HepG2 (cell line): Measurements from ENCODE around the gene MAFB. TPM values are rescaled to one million over a fixed set of nuclear protein-coding genes. Genes with fewer than 3 reads are reported as not detected.
A peak's percentile ranks its signal among the peaks of the same experiment; 100 is the strongest.

Experiments
- AHR ChIP-seq: IDR thresholded peaks from 2 replicates; pipeline ENCODE4 v1.6.1; 2018; ENCODE audit warnings: missing genetic modification reagents, missing compliant biosample characterization
- AKAP8 ChIP-seq: sonication (generic); formaldehyde crosslinking; IDR thresholded peaks from 2 replicates; pipeline ENCODE4 v1.5.1; 2020; ENCODE audit warnings: mild to moderate bottlenecking, missing genetic modification reagents
- CEBPB ChIP-seq: IDR thresholded peaks from 2 replicates; pipeline ENCODE4 v1.6.1; 2011; ENCODE audit warnings: low read depth, low read length, improper control_type of control experiment, borderline replicate concordance
- CHD4 ChIP-seq: fragments of 200-600 bp; sonication (generic); IDR thresholded peaks from 2 replicates; pipeline ENCODE4 v1.7.0; 2017; ENCODE audit warnings: mild to moderate bottlenecking, low read length, borderline replicate concordance
- KAT8 ChIP-seq: IDR thresholded peaks from 2 replicates; pipeline ENCODE4 v1.6.1; 2016; ENCODE audit warnings: missing genetic modification reagents, missing compliant biosample characterization
- RNF2 ChIP-seq: fragments of 450-650 bp; conservative IDR thresholded peaks from 2 replicates; pipeline ENCODE4 v1.6.1; 2016; ENCODE audit warnings: low read depth
- ZBTB3 ChIP-seq: sonication (generic); formaldehyde crosslinking; IDR thresholded peaks from 2 replicates; pipeline ENCODE4 v1.4.0; 2020; ENCODE audit warnings: low read depth, mild to moderate bottlenecking, moderate library complexity, missing genetic modification reagents, borderline replicate concordance
- ZNF264 ChIP-seq: sonication (generic); formaldehyde crosslinking; IDR thresholded peaks from 2 replicates; pipeline ENCODE4 v1.4.0; 2020; ENCODE audit warnings: missing genetic modification reagents
- polyA plus RNA-seq, 8 experiments: library from polyadenylated mRNA; depleted of rRNA in 3 of 8; stranded (reverse) in 7 of 8; unstranded in 1 of 8; fragments of >200 nt; fragmentation: Illumina TruSeq in 4 of 8; extraction: Trizol in 4 of 8; gene quantifications; 2 replicates each; pipeline versions ENCODE4 v1.2.1 to v1.2.3, GENCODE V29; 2011 to 2016; ENCODE audit warnings: low read depth in 4 of 8, missing spikeins in 1 of 8, mixed read lengths in 1 of 8; ENCODE audit not compliant: insufficient read depth in 1 of 8
- total RNA-seq, 5 experiments: library from RNA; depleted of rRNA; stranded (reverse); fragments of >200 nt; fragmentation: Illumina TruSeq; extraction: Trizol; gene quantifications; 2 replicates each; pipeline ENCODE4 v1.2.3, GENCODE V29; 2016; ENCODE audit warnings: low read depth in 1 of 5
- TF ChIP-seq, protein P1 (sequence below): sonication (generic); formaldehyde crosslinking; IDR thresholded peaks from 2 replicates; pipeline ENCODE4 v1.4.0; 2020; ENCODE audit warnings: mild to moderate bottlenecking, missing genetic modification reagents
- TF ChIP-seq, protein P2 (sequence below): sonication (generic); formaldehyde crosslinking; IDR thresholded peaks from 2 replicates; pipeline ENCODE4 v1.4.0; 2020; ENCODE audit warnings: low read depth, missing genetic modification reagents
- TF ChIP-seq, protein P3 (sequence below): sonication (generic); formaldehyde crosslinking; IDR thresholded peaks from 2 replicates; pipeline ENCODE4 v1.4.0; 2020; ENCODE audit warnings: mild to moderate bottlenecking, missing genetic modification reagents
- TF ChIP-seq, protein P4 (sequence below): IDR thresholded peaks from 2 replicates; pipeline ENCODE4 v1.6.1; 2012; ENCODE audit warnings: low read length, improper control_type of control experiment
- TF ChIP-seq, protein P5 (sequence below): IDR thresholded peaks from 2 replicates; pipeline ENCODE4 v1.6.1; 2016; ENCODE audit warnings: missing genetic modification reagents, missing compliant biosample characterization

MAFB gene
- total and polyA plus RNA-seq, 2 of the 13 experiments (the other 11 are each of a cell fraction or from before 2014, with no cell fraction given) = 0.08 to 0.11 TPM

DNA sequence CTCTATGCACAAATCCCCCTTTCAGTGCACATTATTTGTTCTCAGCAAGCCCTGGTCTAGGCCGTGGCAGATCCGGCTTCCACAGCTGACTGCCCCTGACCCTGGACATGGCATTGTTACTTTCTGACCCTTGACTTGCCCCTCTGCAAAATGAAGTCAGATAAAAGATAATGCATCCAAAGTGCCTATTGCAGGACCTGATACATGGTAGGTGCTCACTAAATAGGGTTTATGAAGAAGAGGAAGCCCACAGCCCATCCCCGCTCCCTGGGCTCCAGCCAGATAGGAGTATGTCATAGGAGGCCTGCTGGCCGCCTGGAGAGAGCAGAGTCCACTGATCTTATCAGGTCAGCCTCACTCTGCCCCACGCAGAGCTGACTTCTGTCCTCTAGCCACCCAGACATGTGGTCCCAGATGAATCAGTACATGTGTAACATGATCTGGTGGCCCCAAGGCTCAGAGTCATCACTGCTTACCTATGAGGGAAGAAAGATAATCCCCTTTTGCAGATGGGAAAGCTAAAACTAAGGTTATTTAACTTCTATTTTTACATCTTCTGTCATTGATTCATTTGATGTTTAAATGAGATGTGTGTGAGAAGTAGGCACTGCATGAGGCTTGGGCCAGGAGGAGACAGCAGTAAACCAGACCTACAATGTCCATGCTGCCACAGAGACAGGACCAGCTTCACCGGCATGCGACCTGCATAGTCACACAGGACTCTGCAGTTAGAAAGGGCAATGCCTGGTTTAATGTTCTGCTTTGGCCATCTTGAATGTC is 20.4 kb downstream of the MAFB start (continued):
- no peak for TF ChIP-seq CHD4
- TF ChIP-seq, protein P1, sequence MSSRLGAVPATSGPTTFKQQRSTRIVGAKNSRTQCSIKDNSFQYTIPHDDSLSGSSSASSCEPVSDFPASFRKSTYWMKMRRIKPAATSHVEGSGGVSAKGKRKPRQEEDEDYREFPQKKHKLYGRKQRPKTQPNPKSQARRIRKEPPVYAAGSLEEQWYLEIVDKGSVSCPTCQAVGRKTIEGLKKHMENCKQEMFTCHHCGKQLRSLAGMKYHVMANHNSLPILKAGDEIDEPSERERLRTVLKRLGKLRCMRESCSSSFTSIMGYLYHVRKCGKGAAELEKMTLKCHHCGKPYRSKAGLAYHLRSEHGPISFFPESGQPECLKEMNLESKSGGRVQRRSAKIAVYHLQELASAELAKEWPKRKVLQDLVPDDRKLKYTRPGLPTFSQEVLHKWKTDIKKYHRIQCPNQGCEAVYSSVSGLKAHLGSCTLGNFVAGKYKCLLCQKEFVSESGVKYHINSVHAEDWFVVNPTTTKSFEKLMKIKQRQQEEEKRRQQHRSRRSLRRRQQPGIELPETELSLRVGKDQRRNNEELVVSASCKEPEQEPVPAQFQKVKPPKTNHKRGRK (CRISPR knock-in tag) = no peak
- TF ChIP-seq AKAP8 (CRISPR knock-in tag) = no peak
- TF ChIP-seq AHR (CRISPR knock-in tag) = 0 out of 2 replicates have a peak, but pooled peaks have one; percentile 63
- TF ChIP-seq, protein P2, sequence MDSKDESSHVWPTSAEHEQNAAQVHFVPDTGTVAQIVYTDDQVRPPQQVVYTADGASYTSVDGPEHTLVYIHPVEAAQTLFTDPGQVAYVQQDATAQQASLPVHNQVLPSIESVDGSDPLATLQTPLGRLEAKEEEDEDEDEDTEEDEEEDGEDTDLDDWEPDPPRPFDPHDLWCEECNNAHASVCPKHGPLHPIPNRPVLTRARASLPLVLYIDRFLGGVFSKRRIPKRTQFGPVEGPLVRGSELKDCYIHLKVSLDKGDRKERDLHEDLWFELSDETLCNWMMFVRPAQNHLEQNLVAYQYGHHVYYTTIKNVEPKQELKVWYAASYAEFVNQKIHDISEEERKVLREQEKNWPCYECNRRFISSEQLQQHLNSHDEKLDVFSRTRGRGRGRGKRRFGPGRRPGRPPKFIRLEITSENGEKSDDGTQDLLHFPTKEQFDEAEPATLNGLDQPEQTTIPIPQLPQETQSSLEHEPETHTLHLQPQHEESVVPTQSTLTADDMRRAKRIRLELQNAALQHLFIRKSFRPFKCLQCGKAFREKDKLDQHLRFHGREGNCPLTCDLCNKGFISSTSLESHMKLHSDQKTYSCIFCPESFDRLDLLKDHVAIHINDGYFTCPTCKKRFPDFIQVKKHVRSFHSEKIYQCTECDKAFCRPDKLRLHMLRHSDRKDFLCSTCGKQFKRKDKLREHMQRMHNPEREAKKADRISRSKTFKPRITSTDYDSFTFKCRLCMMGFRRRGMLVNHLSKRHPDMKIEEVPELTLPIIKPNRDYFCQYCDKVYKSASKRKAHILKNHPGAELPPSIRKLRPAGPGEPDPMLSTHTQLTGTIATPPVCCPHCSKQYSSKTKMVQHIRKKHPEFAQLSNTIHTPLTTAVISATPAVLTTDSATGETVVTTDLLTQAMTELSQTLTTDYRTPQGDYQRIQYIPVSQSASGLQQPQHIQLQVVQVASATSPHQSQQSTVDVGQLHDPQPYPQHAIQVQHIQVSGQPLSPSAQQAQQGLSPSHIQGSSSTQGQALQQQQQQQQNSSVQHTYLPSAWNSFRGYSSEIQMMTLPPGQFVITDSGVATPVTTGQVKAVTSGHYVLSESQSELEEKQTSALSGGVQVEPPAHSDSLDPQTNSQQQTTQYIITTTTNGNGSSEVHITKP (CRISPR knock-in tag) = 0 out of 2 replicates have a peak, but pooled peaks have one; percentile 38
- TF ChIP-seq ZNF264 = peak; percentile 84; the same call in 1 of the 2 replicates
- TF ChIP-seq, protein P3, sequence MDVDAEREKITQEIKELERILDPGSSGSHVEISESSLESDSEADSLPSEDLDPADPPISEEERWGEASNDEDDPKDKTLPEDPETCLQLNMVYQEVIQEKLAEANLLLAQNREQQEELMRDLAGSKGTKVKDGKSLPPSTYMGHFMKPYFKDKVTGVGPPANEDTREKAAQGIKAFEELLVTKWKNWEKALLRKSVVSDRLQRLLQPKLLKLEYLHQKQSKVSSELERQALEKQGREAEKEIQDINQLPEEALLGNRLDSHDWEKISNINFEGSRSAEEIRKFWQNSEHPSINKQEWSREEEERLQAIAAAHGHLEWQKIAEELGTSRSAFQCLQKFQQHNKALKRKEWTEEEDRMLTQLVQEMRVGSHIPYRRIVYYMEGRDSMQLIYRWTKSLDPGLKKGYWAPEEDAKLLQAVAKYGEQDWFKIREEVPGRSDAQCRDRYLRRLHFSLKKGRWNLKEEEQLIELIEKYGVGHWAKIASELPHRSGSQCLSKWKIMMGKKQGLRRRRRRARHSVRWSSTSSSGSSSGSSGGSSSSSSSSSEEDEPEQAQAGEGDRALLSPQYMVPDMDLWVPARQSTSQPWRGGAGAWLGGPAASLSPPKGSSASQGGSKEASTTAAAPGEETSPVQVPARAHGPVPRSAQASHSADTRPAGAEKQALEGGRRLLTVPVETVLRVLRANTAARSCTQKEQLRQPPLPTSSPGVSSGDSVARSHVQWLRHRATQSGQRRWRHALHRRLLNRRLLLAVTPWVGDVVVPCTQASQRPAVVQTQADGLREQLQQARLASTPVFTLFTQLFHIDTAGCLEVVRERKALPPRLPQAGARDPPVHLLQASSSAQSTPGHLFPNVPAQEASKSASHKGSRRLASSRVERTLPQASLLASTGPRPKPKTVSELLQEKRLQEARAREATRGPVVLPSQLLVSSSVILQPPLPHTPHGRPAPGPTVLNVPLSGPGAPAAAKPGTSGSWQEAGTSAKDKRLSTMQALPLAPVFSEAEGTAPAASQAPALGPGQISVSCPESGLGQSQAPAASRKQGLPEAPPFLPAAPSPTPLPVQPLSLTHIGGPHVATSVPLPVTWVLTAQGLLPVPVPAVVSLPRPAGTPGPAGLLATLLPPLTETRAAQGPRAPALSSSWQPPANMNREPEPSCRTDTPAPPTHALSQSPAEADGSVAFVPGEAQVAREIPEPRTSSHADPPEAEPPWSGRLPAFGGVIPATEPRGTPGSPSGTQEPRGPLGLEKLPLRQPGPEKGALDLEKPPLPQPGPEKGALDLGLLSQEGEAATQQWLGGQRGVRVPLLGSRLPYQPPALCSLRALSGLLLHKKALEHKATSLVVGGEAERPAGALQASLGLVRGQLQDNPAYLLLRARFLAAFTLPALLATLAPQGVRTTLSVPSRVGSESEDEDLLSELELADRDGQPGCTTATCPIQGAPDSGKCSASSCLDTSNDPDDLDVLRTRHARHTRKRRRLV (CRISPR knock-in tag) = no peak
- no peak; the same call in none of the 2 replicates for TF ChIP-seq RNF2
- no peak for TF ChIP-seq ZBTB3
- TF ChIP-seq CEBPB = no peak
- TF ChIP-seq, protein P4, sequence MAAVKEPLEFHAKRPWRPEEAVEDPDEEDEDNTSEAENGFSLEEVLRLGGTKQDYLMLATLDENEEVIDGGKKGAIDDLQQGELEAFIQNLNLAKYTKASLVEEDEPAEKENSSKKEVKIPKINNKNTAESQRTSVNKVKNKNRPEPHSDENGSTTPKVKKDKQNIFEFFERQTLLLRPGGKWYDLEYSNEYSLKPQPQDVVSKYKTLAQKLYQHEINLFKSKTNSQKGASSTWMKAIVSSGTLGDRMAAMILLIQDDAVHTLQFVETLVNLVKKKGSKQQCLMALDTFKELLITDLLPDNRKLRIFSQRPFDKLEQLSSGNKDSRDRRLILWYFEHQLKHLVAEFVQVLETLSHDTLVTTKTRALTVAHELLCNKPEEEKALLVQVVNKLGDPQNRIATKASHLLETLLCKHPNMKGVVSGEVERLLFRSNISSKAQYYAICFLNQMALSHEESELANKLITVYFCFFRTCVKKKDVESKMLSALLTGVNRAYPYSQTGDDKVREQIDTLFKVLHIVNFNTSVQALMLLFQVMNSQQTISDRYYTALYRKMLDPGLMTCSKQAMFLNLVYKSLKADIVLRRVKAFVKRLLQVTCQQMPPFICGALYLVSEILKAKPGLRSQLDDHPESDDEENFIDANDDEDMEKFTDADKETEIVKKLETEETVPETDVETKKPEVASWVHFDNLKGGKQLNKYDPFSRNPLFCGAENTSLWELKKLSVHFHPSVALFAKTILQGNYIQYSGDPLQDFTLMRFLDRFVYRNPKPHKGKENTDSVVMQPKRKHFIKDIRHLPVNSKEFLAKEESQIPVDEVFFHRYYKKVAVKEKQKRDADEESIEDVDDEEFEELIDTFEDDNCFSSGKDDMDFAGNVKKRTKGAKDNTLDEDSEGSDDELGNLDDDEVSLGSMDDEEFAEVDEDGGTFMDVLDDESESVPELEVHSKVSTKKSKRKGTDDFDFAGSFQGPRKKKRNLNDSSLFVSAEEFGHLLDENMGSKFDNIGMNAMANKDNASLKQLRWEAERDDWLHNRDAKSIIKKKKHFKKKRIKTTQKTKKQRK = no peak
- TF ChIP-seq, protein P5, sequence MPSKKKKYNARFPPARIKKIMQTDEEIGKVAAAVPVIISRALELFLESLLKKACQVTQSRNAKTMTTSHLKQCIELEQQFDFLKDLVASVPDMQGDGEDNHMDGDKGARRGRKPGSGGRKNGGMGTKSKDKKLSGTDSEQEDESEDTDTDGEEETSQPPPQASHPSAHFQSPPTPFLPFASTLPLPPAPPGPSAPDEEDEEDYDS (CRISPR knock-in tag) = no peak; the same call in 1 of the 2 replicates
- 0 out of 2 replicates have a peak, but pooled peaks have one; percentile 33 for TF ChIP-seq KAT8 (CRISPR knock-in tag)
